NOMO-1 treated with DMSO at 0.1 percent for 48 hours (cell line): ENCODE measurements around the gene RAB12.
"Not testable (repeated sequence)": the region's sequence is repeated elsewhere in the genome, so short reads cannot be mapped to it uniquely, and the experiment has no call there.

Experiments
- DNase-seq: peaks from one replicate; lab custom pipeline; 2025; ENCODE audit not compliant: unreplicated experiment; lab: John Stamatoyannopoulos, UW

Gene RAB12

GRCh38 chr18:8608795-8609658 is at the start of gene RAB12:
Gene RAB12 (plus strand): TSS chr18:8609437. CDS start chr18:8609440, 3 bp downstream.
- DNase-seq, result peak; percentile 85

GRCh38 chr18:8559612-8560186 is 49.5 kb upstream of the RAB12 start:
- no peak for DNase-seq

GRCh38 chr18:8561123-8561910 is 47.9 kb upstream of the RAB12 start:
- DNase-seq, result no peak

- no peak for DNase-seq
Measured at GRCh38 chr18:8562070-8562469, 47.2 kb upstream of the RAB12 start.

- no peak for DNase-seq
Measured at GRCh38 chr18:8562919-8563318, 46.3 kb upstream of the RAB12 start.

GRCh38 chr18:8571399-8571798 is 37.8 kb upstream of the RAB12 start:
- DNase-seq, result no peak

- DNase-seq, result not testable (repeated sequence)
Measured at GRCh38 chr18:8573766-8574165, 35.5 kb upstream of the RAB12 start.

- no peak for DNase-seq
Measured at GRCh38 chr18:8584798-8585197, 24.4 kb upstream of the RAB12 start.

- DNase-seq, result peak; percentile 37
Measured at GRCh38 chr18:8586941-8587340, 22.3 kb upstream of the RAB12 start.

GRCh38 chr18:8595445-8595844 is 13.8 kb upstream of the RAB12 start:
- no peak for DNase-seq

GRCh38 chr18:8601277-8602032 is 7.8 kb upstream of the RAB12 start:
- peak; percentile 87 for DNase-seq

- DNase-seq, result no peak
Measured at GRCh38 chr18:8602040-8602439, 7.2 kb upstream of the RAB12 start.

- no peak for DNase-seq
Measured at GRCh38 chr18:8602557-8602956, 6.7 kb upstream of the RAB12 start.

GRCh38 chr18:8603663-8604520 is 5.3 kb upstream of the RAB12 start:
- DNase-seq, result peak; percentile 79

GRCh38 chr18:8605974-8606373 is 3.3 kb upstream of the RAB12 start:
- DNase-seq, result no peak

- no peak for DNase-seq
Measured at GRCh38 chr18:8607776-8608742, 1.2 kb upstream of the RAB12 start.

GRCh38 chr18:8609659-8610458 is 622 bp downstream of the RAB12 start:
- no peak for DNase-seq

- DNase-seq, result no peak
Measured at GRCh38 chr18:8610459-8610851, 1.2 kb downstream of the RAB12 start.
